Upper lobe of left lung (tissue), 6 donors: ENCODE measurements around the gene PDYN. TPM values are rescaled to one million over a fixed set of nuclear protein-coding genes. Genes with fewer than 3 reads are reported as not detected.

ENCODE experiments used
- ATAC-seq, 2 donors: fragments of 200-7000 bp; cut with Tn5 transposase; one replicate each; pipeline ENCODE4 v1.9.1; 2022; ENCODE audit warnings: mild to moderate bottlenecking in 2 of 2, moderate library complexity in 2 of 2; ENCODE audit not compliant: low FRiP score in 2 of 2
- DNase-seq, 2 donors: peaks; one replicate each; pipeline ENCODE4 v3.0.0-alpha.2; 2019 to 2020
- H3K27ac ChIP-seq, 4 donors: fragments of 200-600 bp; sonication (generic); one replicate each; pipeline ENCODE4 v1.5.1; 2016 to 2019
- H3K27me3 ChIP-seq, 4 donors: fragments of 200-600 bp; sonication (generic); one replicate each; pipeline ENCODE4 v1.5.1; 2017 to 2019
- H3K36me3 ChIP-seq, 4 donors: fragments of 200-600 bp; sonication (generic); one replicate each; pipeline ENCODE4 v1.5.1; 2016 to 2019
- H3K4me1 ChIP-seq, 4 donors: fragments of 200-600 bp; sonication (generic); one replicate each; pipeline ENCODE4 v1.5.1; 2018 to 2019
- H3K4me3 ChIP-seq, 4 donors: fragments of 200-600 bp; sonication (generic); one replicate each; pipeline ENCODE4 v1.5.1; 2017 to 2019; ENCODE audit warnings: mild to moderate bottlenecking in 2 of 4, moderate library complexity in 1 of 4
- H3K9me3 ChIP-seq, 4 donors: fragments of 200-600 bp; sonication (generic); one replicate each; pipeline ENCODE4 v1.5.1; 2018 to 2019
- CTCF ChIP-seq, 6 experiments: fragments of 450-650 bp in 4 of 6; fragments of 200-600 bp in 2 of 6; sonication (generic) in 2 of 6; IDR thresholded peaks; one replicate each; pipeline ENCODE4 v1.5.1; 2016 to 2019; ENCODE audit warnings: antibody characterized with exemption in 6 of 6
- EP300 ChIP-seq, 4 donors: sonication (generic); formaldehyde crosslinking; IDR thresholded peaks; one replicate each; pipeline ENCODE4 v1.5.1; 2017; ENCODE audit warnings: antibody characterized with exemption in 4 of 4, control low read depth in 2 of 4
- POLR2A ChIP-seq, 4 donors: fragments of 450-650 bp; IDR thresholded peaks; one replicate each; pipeline ENCODE4 v1.5.1; 2016 to 2017; ENCODE audit warnings: antibody characterized with exemption in 4 of 4, mild to moderate bottlenecking in 2 of 4
- POLR2AphosphoS5 ChIP-seq, 2 donors: sonication (generic); formaldehyde crosslinking; IDR thresholded peaks; one replicate each; pipeline ENCODE4 v1.5.1; 2017; ENCODE audit warnings: antibody characterized with exemption in 2 of 2
- WGBS, 2 donors: methylation state at CpG; one replicate each; pipeline ENCODE4 v1.1.5; 2017 to 2018; 5-methylcytosine and 5-hydroxymethylcytosine counted together
- total RNA-seq, 6 donors: library from RNA; depleted of rRNA in 4 of 6; stranded (reverse); fragments of >200 nt in 4 of 6; gene quantifications; one replicate each; pipeline versions ENCODE4 v1.1.0 to v1.2.1, GENCODE V29; 2016 to 2021
- donor health status: DM: no; HTN: no; CAD: no; lungs with moderate emphysema.
- donor health status: DM: no; HTN: yes; CAD: no; lungs with severe emphysema.

The PDYN gene
- total RNA-seq, 6 donors from 2014 or later = not detected

GRCh38 chr20:1987826-1988225 is 6.0 kb downstream of the PDYN start:
- Histone ChIP-seq H3K36me3 (no peaks in the 10 kb centered on the region), H3K27ac (no peak overlapping the region), H3K27me3 (no peaks in the 10 kb centered on the region), H3K4me1 (no peaks in the 10 kb centered on the region), H3K9me3 (no peaks in the 10 kb centered on the region), H3K4me3 (no peak overlapping the region)
- ATAC-seq = no peak
- WGBS, 2 donors = 57 to 66% methylated on average over 3 of the region's 3 CpGs
- DNase-seq = no peak
- TF ChIP-seq EP300 (IDR thresholded peaks at IDR 0.05) (no peak), POLR2A (IDR thresholded peaks at IDR 0.05) (no peak), CTCF (IDR thresholded peaks at IDR 0.05) (no peak), POLR2AphosphoS5 (IDR thresholded peaks at IDR 0.05) (no peak)

- Histone ChIP-seq H3K4me3 (no peak overlapping the region), H3K4me1 (no peaks in the 10 kb centered on the region), H3K27ac (no peak overlapping the region), H3K27me3 (peaks cover 0 to 3% (median 0%) of the 10 kb centered on the region in 4 donors), H3K36me3 (no peaks in the 10 kb centered on the region), H3K9me3 (no peaks in the 10 kb centered on the region)
- ATAC-seq = no peak
- 34 to 45% methylated on average over 4 of the region's 4 CpGs for WGBS, 2 donors
- TF ChIP-seq POLR2A (IDR thresholded peaks at IDR 0.05) = no peak
- no peak for TF ChIP-seq CTCF (IDR thresholded peaks at IDR 0.05)
- no peak for TF ChIP-seq POLR2AphosphoS5 (IDR thresholded peaks at IDR 0.05)
- TF ChIP-seq EP300 (IDR thresholded peaks at IDR 0.05) = no peak
- DNase-seq = no peak
Observed at GRCh38 chr20:1983301-1983700, 10.6 kb downstream of the PDYN start.

GRCh38 chr20:1982686-1983085 is 11.2 kb downstream of the PDYN start:
- no peak for TF ChIP-seq CTCF (IDR thresholded peaks at IDR 0.05)
- peaks cover 0 to 3% (median 0%) of the 10 kb centered on the region in 4 donors for H3K27me3 ChIP-seq
- WGBS, 2 donors = 81% methylated on average over 5 of the region's 5 CpGs; no CpG with 5 or more reads in 1 of the 2 donors
- no peak overlapping the region for H3K4me3 ChIP-seq
- no peaks in the 10 kb centered on the region for H3K36me3 ChIP-seq
- no peaks in the 10 kb centered on the region for H3K9me3 ChIP-seq
- DNase-seq (no peak), ATAC-seq (peak in 1 of 2 donors; percentile 38)
- no peaks in the 10 kb centered on the region for H3K4me1 ChIP-seq
- no peak overlapping the region for H3K27ac ChIP-seq

GRCh38 chr20:1979106-1979778 is 14.6 kb downstream of the PDYN start:
- no peak overlapping the region for H3K4me3 ChIP-seq
- H3K27ac ChIP-seq = no peak overlapping the region
- H3K4me1 ChIP-seq = no peaks in the 10 kb centered on the region
- peaks cover 0 to 3% (median 0%) of the 10 kb centered on the region in 4 donors for H3K27me3 ChIP-seq
- WGBS, 2 donors = 35 to 53% methylated on average over 3 of the region's 3 CpGs
- ATAC-seq (no peak), DNase-seq (no peak)
- no peaks in the 10 kb centered on the region for H3K36me3 ChIP-seq
- H3K9me3 ChIP-seq = no peaks in the 10 kb centered on the region
- no peak for TF ChIP-seq POLR2A (IDR thresholded peaks at IDR 0.05)
- no peak for TF ChIP-seq EP300 (IDR thresholded peaks at IDR 0.05)
- TF ChIP-seq POLR2AphosphoS5 (IDR thresholded peaks at IDR 0.05) = no peak
- no peak for TF ChIP-seq CTCF (IDR thresholded peaks at IDR 0.05)

- WGBS, 2 donors = 89% methylated on average over 11 of the region's 11 CpGs
- no peak for DNase-seq
Observed at GRCh38 chr20:1975291-1975690, 18.6 kb downstream of the PDYN start.

More at GRCh38 chr20:1975291-1975690, 18.6 kb downstream of the PDYN start:
- Histone ChIP-seq H3K36me3 (no peaks in the 10 kb centered on the region), H3K9me3 (no peaks in the 10 kb centered on the region), H3K4me1 (no peaks in the 10 kb centered on the region), H3K27ac (no peak overlapping the region), H3K27me3 (peaks cover 0 to 3% (median 0%) of the 10 kb centered on the region in 4 donors), H3K4me3 (no peak overlapping the region)
- no peak for ATAC-seq
- TF ChIP-seq POLR2AphosphoS5 (IDR thresholded peaks at IDR 0.05) = no peak
- TF ChIP-seq POLR2A (IDR thresholded peaks at IDR 0.05) = no peak
- TF ChIP-seq EP300 (IDR thresholded peaks at IDR 0.05) = no peak
- TF ChIP-seq CTCF (IDR thresholded peaks at IDR 0.05) = no peak
